HuH-7.5 (cell line): ENCODE data around the gene PAQR3.
"Not testable (repeated sequence)": the region's sequence is repeated elsewhere in the genome, so short reads cannot be mapped to it uniquely, and the experiment has no call there.

Experiments
- DNase-seq: peaks from one replicate; pipeline ENCODE4 v3.0.0; 2011; ENCODE audit warnings: low spot score

The PAQR3 gene

GRCh38 chr4:78926826-78927225 lies 12.4 kb downstream of the PAQR3 start:
- DNase-seq = no peak

- no peak for DNase-seq
Measured at GRCh38 chr4:78923464-78924312, 15.6 kb downstream of the PAQR3 start.

GRCh38 chr4:78922207-78922606 lies 17.0 kb downstream of the PAQR3 start:
- DNase-seq = no peak

- no peak for DNase-seq
Measured at GRCh38 chr4:78910612-78911011, 28.6 kb downstream of the PAQR3 start.

- not testable (repeated sequence) for DNase-seq
Measured at GRCh38 chr4:78908974-78909373, 30.3 kb downstream of the PAQR3 start.

- DNase-seq = no peak
Measured at GRCh38 chr4:78907638-78908037, 31.6 kb downstream of the PAQR3 start.

- DNase-seq = no peak
Measured at GRCh38 chr4:78904143-78904542, 35.1 kb downstream of the PAQR3 start.

- no peak for DNase-seq
Measured at GRCh38 chr4:78902298-78902697, 36.9 kb downstream of the PAQR3 start.

GRCh38 chr4:78901882-78902281 lies 37.4 kb downstream of the PAQR3 start:
- no peak for DNase-seq

GRCh38 chr4:78899302-78899701 lies 39.9 kb downstream of the PAQR3 start:
- no peak for DNase-seq

- DNase-seq = no peak
Measured at GRCh38 chr4:78889955-78890354, 49.3 kb downstream of the PAQR3 start.

- DNase-seq = no peak
Measured at GRCh38 chr4:78885598-78885997, 53.6 kb downstream of the PAQR3 start.

- no peak for DNase-seq
Measured at GRCh38 chr4:78880874-78881492, 58.3 kb downstream of the PAQR3 start.

- DNase-seq = no peak
Measured at GRCh38 chr4:78878031-78878430, 61.2 kb downstream of the PAQR3 start.

- no peak for DNase-seq
Measured at GRCh38 chr4:78876568-78877320, 62.5 kb downstream of the PAQR3 start.

- DNase-seq = no peak
Measured at GRCh38 chr4:78870056-78870455, 69.2 kb downstream of the PAQR3 start.

- not testable (repeated sequence) for DNase-seq
Measured at GRCh38 chr4:78868712-78869111, 70.5 kb downstream of the PAQR3 start.

- no peak for DNase-seq
Measured at GRCh38 chr4:78865451-78865850, 73.8 kb downstream of the PAQR3 start.

GRCh38 chr4:78864405-78865024 lies 74.7 kb downstream of the PAQR3 start:
- no peak for DNase-seq

GRCh38 chr4:78863991-78864390 lies 75.2 kb downstream of the PAQR3 start:
- DNase-seq = no peak

GRCh38 chr4:78863254-78863869 lies 75.9 kb downstream of the PAQR3 start:
- no peak for DNase-seq

- no peak for DNase-seq
Measured at GRCh38 chr4:78862314-78862737, 76.9 kb downstream of the PAQR3 start.
